GM10847 (cell line): ENCODE measurements around the gene IFT25.

Experiments
- POLR2A ChIP-seq: IDR thresholded peaks from 2 replicates; pipeline ENCODE4 v1.6.1; 2011; ENCODE audit not compliant: insufficient read length; ENCODE audit errors: extremely low read depth

The IFT25 gene

DNA sequence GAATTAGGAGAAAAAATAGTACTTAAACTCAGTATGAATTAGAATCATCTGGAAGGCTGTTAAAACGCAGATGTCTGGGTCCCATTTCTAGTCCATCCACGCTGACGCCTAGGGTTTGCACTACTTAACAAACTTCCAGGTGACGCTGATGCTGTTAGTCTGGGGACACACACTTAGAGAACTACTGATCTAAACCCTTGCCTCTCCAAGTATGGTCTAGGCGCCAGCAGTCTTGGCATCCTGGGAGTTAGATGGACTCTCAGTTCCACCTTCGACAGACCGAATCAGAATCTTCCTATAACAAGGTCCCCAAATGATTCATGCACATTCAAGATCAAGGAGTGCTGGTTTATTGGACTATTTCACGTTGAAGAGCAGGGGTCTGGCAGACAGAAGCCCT lies 40.0 kb downstream of the IFT25 start:
- no peak for TF ChIP-seq POLR2A

DNA sequence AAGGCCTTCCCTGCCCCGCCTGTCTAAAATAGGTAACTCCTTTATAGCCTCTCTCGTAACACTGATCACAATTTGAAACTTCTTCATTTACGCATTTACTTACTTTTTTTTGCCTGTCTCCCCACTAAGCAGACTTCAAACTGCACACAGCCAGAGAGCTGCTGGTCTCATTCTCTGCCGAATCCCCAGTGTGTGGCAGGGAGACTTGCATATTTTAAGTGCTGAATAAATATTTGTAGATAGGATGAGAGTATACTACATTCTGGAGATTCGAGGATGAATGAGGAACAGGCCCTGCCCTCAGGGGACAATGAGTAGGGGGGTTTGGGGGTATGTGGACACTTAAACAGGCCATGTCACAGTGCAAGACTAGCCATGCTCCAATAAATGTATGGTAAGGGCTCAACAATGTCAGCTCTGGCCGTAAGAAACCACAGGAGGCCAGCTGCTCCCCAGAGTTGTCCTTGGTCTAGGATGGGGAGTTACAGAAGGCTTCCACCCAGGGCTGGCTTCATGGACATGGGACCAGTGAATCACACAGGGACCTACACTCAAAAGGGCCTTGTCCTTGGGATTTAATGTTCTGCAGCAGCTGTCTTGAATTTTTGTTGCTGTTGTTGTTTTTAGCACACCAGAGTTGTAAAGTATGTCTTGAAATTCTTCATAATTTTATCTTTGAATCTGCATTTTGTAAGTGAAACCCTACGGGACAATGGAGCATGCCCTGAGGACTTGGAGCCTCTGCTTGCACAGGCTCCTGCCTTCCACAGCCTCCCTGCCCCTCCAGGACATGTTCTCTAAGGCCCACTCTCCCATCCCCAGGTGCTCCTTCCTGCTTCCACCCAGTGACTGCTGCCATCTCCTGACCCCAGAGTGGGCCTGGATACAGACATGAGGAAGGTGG lies 43.0 kb downstream of the IFT25 start:
- TF ChIP-seq POLR2A, result no peak

DNA sequence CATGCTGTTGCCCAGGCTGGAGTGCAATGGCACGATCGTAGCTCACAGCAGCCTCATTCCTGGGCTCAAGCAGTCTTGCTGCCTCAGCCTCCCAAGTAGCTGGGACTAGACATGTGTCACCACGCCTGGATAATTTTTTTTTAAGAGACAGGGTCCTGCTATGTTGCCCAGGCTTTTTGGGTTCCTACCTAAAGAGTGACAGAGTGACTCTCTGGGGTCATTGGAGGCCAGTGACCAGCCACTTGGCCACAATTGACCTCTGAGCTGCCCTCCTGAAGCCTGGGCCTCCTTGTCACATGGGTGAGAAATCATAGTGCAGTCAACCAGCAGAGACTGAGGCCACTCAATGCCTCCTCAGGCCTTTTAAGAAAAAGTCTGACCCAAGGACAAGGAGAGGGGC lies 45.8 kb downstream of the IFT25 start:
- TF ChIP-seq POLR2A, result no peak

DNA sequence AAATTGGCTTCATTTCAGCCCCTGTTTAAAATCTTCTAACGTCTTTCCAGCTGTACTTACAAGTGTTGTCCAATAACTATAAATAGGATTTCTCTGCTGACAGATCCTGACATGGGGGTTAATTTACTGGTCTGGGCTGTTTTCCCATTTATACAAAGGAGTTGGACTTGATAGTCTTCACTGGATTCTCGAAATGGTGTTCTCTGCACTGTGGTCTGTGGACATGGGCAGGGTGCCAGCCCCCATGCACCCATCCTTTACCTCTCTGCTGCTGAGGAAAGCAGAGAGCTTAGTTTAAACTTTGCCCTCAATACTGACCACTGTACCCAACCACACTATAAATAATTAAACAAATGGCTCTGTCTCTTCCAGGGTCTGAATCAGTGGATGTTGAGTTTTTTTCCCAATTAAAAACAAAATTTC lies 46.3 kb downstream of the IFT25 start:
- no peak for TF ChIP-seq POLR2A

DNA sequence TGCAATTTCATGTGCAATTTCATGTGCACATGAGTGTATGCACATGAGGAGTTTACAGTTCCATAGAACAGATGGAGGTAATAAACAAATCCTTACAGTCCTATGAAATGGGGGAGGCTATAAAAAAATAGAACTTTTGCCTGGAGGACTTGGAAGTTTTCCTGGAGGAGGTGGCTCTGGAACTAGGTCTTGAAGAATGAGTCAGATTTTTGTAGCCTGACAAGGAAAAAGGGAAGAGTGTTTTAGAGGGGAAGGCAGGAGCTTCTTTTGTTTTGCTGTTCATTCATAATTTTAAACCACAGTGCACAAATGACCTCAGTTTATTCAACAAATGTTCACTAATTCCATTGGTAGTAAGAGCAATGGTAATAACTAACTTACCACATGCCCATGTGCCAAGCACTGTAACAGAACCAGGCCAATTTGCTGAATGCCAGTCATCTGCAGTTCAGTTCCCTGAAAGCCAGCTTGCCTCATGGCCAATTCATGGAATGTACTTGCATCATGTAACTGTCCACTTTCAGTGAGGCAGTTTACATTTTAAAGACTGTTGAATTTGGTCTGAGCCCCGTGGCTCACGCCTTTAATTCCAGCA lies 48.8 kb downstream of the IFT25 start:
- no peak for TF ChIP-seq POLR2A

DNA sequence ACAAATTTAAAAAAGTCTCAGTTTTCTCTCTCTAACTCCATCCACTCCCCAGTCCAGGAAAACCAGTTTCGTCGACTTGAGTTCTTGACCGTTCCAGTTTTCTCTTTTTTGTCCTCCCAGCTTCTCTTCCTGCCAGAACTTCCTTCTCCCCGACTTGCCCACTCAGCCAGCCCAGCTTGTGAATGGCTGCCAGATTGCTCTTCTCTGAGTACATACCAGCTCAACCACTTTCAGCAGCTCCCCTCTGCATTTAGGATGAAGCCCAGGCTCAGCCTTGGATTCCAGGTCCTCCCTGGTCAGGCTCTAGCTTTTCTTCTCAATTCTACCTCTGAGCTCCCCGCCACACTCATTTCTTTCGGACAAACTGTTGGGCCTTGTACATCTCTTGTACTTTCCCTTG lies 50.1 kb downstream of the IFT25 start:
- TF ChIP-seq POLR2A, result no peak

DNA sequence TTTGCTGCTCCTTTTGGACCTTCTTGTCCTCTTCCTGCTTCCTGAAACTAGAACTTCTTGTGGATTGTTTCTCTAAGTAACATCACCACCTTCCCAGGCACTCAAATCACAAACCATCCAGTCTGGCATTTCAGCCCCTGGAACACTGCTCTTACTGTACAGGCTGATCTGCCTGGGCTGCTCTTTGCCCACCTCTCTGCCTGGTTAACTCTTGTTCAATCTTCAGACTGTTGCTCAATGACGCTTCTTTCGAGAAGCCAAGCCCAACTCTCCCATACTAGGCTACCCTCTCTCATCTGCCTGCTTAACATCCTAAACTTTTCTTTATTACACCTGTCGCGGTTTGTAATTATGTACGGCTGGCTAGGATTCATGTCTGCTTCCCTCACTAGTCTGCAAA lies 50.9 kb downstream of the IFT25 start:
- no peak for TF ChIP-seq POLR2A

DNA sequence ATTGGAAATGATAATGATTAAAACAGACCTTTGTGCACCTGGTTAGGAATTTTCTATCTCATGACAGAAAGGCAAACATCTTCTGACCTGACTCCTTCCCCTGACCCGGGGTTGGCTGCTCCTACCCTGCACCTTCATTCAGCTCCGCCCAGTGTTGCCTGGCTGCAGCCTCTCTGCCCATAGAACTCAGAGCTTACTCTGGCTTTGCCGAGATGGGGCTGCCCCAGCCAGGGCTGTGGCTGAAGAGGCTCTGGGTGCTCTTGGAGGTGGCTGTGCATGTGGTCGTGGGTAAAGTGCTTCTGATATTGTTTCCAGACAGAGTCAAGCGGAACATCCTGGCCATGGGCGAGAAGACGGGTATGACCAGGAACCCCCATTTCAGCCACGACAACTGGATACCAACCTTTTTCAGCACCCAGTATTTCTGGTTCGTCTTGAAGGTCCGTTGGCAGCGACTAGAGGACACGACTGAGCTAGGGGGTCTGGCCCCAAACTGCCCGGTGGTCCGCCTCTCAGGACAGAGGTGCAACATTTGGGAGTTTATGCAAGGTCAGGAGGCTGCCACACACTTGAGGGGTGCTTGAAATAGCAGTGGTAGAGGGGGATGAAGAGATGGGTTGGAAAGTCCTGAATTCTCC lies 51.4 kb downstream of the IFT25 start, which contains the start of gene DIO1:
TSS of gene DIO1 (plus strand) at position 189 of the 638 bp plus-strand sequence. CDS start at position 213, 24 bp downstream.
- no peak for TF ChIP-seq POLR2A

DNA sequence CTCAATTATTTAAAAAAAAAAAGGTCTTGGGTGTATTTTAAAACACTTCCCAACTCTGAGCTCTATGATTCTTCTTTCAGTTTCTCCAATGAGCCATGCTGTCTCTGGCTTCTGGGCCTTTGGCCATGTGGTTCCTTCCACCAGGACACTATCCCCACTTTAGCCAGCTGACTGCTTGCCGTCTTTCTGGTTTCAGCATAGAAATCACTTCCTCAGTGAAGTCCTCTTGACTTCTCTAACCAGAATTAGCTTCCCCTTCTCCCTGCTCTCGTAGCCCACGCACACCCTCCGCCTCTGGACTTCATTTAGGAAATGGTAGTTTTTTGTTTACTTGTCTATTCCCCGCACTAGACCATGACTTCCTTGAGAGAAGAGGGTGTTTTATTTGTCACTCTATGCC lies 52.6 kb downstream of the IFT25 start:
- TF ChIP-seq POLR2A, result no peak

DNA sequence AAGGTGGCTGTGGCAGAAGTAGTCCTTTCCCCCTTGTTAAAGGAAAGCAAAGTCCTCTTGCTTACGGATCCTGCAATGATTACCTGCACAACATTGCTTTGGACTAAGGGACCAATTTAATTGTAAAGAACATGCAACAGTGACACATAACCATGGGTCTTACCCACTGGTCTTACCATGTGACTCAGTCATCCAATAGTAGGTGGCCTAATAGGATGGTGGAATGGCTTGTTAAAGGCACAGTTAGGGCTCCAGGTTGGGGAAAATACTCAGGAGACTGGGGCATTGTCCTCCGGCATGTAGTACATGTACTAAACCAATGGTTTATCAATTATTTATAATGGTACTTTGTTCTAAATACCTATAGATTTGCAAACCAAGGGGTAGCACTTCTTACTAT lies 53.8 kb downstream of the IFT25 start:
- no peak for TF ChIP-seq POLR2A

DNA sequence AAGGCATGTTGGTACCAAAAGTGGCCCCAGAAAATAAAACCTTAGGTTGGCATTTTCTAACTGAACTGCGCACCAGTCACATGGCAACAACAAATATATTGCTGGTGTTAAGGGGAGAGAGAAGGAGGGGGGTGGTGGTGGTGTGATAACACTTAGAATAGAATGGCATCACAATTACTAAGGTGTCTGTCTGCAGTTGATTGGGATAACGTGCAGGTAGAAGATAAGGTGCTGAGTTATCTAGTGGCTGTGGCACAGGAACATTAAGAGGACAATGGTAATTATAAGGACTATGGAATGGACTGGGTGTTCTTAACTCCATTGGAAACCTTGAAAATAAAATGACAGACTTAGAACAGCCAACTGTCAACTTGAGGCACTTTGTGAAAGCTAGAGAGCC lies 54.5 kb downstream of the IFT25 start:
- no peak for TF ChIP-seq POLR2A

DNA sequence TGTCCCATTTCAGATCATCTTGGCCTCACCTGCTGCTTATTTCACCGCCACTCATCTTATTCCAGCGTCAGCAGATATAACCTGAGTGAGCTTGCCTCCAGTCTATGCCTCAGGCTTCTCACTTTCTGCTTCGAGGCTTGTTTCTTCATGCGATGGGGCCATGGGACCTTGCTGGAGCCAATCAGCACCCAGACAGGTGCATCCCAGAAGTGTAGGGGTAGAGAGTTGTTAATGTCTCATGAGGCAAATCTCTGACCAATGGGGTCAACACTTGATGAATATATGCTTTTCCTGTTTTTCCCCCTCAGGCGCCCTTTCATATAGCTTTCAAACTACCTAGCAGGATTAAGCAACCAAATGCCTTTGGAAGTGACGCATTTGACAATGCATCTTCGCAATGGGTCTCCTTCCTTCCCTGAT lies 55.0 kb downstream of the IFT25 start:
- no peak for TF ChIP-seq POLR2A

DNA sequence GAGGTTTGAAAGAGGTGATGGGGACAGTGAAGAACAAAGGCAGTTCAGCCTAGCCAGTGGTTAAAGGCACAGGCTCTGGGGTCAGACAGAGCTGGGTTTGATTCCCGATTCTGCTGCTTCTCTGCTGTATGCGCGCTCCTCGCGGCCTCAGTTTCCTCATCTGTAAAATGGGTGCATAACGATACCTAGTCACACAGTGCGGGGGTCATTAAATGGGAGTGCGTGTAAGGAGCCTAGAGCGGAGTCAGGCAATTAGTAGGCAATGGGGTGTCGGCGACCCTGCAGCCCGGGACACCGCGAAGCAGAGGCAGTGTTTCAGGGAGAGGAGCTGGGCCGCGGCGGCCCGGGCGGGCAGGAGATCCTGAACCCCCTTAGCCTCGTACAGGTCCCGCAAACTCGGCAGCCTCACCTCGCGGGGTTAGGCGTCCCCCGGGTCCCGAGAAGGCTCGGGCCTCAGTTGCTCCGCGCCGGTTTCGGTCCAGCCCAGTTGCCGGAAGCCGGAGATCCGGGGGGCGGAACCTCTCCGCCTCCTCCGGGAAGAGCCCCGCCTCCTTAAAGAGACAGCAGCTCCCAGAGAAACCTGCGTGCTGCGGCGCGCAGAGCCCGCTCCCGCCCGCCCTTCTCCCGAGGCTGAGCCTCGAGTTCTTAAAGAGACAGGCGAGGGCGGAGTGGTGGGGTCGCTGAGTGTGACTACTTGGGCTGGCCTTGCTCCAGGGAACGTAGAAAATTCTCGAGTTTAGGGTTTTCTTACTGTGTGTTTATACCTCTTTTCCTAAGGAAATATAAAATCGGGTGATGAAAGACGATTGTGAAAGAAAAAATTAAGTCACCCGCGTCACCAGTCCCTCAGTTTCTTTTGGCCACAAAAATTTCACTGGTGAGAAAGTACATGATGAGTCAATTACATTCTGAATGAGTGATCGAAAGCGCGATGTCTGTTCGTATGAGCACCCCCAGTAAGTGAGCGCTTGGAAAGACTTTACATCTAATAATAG lies 55.9 kb downstream of the IFT25 start, which contains the start of gene YIPF1:
TSS of gene YIPF1 (minus strand) at position 494 of the 995 bp plus-strand sequence. CDS start 860 bp downstream, outside the sequence.
- peak; percentile 65 for TF ChIP-seq POLR2A

DNA sequence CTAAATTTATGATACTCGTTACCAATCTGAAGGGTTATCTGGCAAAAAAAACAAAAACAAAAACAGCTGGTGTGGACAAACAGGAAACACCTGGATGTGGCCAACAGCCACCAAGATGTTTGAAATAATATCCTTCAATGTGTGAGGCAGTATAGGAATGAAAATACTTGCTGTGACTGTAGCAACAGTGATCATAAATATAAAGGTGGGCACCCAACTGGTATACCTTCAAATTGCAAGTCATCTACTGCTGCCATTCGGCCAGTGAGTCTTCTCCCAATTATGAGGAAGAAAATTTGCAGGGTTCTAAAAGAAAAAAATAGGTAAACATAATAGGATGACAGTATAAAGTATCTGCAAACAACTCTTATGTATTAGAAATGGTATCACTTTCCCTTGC lies 56.8 kb downstream of the IFT25 start:
- no peak for TF ChIP-seq POLR2A

DNA sequence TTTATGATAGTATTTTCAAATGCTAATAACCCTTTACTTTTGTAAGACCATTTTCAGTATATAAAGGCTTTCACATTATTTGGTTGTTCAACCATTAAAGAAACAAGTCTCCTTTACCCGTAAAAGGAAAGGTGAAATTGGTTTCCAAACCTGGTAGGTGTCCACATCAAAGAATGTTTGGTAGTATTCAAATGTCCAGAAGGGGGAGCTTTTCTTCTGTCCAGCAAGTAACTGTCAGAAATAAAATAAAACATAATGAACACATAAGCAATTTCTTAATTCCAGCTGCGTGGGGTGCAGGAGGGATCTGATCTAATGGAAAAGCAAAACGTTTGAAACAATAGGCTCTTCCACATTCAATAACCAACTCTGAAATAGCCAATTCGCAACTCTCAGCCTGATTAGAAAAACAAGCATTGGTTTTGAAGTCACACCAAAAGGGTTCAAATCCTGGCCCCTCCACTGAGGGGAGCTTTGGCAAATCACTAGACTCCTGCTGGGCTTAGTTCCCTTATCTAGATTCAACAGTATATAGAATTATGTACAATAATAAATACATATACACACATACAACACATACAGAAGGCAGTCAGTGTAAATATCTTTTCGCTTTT lies 66.9 kb downstream of the IFT25 start:
- no peak for TF ChIP-seq POLR2A
